Activated T-helper 17 cell treated with anti-CD3 and anti-CD28 coated beads, Interleukin-2, amount 50 U/mL, for 72 hours (primary cell): ENCODE results near the gene BMP5. TPM values are rescaled to one million over a fixed set of nuclear protein-coding genes. Genes with fewer than 3 reads are reported as not detected.

Experiments used
- ATAC-seq: fragments of 150-1000 bp; cut with Tn5 transposase; replicated peaks from 2 replicates; pipeline ENCODE4 v1.10.0; 2021; ENCODE audit warnings: mild to moderate bottlenecking, moderate library complexity
- H3K27ac Mint-ChIP-seq: one replicate; pipeline ENCODE4 v1.8.0; 2022; ENCODE audit warnings: mixed read lengths
- H3K27me3 Mint-ChIP-seq: one replicate; pipeline ENCODE4 v1.8.0; 2022; ENCODE audit warnings: mixed read lengths
- H3K36me3 Mint-ChIP-seq: one replicate; pipeline ENCODE4 v1.8.0; 2022; ENCODE audit warnings: low read depth, mild to moderate bottlenecking, mixed read lengths
- H3K4me1 Mint-ChIP-seq: one replicate; pipeline ENCODE4 v1.8.0; 2022; ENCODE audit warnings: mixed read lengths
- H3K4me3 Mint-ChIP-seq: one replicate; pipeline ENCODE4 v1.8.0; 2022; ENCODE audit warnings: mild to moderate bottlenecking, mixed read lengths
- H3K9me3 Mint-ChIP-seq: one replicate; pipeline ENCODE4 v1.8.0; 2022; ENCODE audit warnings: mixed read lengths
- total RNA-seq, 2 donors: library from RNA; stranded (reverse); gene quantifications; one replicate each; pipeline ENCODE4 v1.2.3, GENCODE V29; 2022

BMP5 gene
- total RNA-seq, 2 donors from 2014 or later: not detected

DNA sequence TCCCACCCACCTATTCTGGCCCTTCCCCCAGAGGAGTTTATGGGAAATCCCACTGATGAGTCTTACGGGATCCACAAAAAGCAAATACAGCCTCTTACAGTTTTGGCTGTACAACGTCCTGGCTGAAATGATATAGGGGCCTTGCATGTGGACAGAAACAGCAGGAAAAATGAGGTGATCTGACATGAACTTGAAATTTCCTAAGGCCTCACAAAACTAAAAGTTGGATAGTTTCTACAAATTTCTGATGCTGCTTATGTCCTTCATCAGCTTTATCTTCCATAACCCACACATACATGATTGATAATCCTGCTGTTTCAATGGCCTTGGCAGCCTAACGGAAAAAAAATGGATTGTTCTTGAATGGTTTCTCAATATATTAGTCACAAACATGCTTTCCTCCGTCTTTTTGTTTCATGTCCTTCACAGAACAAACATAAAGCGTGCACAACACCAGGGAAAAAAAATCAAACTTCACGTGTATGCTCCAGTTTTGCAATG is 118.8 kb downstream of the BMP5 start:
- Mint-ChIP-seq H3K36me3 (no peaks in the 10 kb centered on the region), H3K27ac (no peak overlapping the region), H3K9me3 (peaks cover 11% of the 10 kb centered on the region), H3K4me3 (no peak overlapping the region), H3K4me1 (no peaks in the 10 kb centered on the region), H3K27me3 (no peaks in the 10 kb centered on the region)
- no peak for ATAC-seq

DNA sequence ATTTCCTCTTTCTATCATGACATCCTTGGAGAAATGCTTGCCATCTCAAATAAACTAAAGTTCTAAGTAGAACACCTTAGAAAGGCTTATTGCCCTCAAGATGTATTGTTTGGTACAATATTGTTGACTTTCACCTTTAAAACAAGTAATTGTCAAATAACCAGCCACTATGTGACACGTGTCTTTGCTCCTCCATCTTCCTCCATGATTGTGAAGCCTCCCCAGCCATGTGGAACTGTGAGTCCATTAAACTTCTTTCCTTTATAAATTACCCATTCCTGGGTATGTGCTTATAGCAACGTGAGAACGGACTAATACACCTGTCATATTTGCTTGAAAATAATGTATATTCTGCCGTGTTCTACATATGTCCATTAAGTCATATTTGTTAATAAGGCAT is 126.5 kb downstream of the BMP5 start:
- H3K27me3 Mint-ChIP-seq: no peaks in the 10 kb centered on the region
- peaks cover 10% of the 10 kb centered on the region for H3K9me3 Mint-ChIP-seq
- no peak for ATAC-seq
- no peaks in the 10 kb centered on the region for H3K4me1 Mint-ChIP-seq
- no peaks in the 10 kb centered on the region for H3K36me3 Mint-ChIP-seq
- H3K27ac Mint-ChIP-seq: no peak overlapping the region
- no peak overlapping the region for H3K4me3 Mint-ChIP-seq

DNA sequence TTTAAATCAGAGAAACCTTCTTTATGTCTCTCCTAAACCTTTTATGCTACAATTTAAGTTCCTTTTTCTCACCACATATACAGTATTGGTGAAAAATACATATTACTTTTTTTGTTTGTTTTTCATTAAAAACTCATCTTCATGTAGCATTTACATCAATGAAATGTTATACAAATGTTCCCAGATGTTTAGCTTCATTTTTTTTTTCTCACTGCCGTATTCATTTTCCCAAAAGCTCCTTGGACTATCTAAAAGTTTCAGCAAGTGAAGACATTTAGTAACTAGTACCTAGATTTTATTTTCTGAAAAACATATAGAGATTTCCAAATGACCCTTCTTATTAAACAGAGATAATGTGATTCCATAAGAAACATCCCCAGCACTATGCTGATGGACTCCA is 128.9 kb downstream of the BMP5 start:
- no peak for ATAC-seq
- Mint-ChIP-seq H3K4me1 (no peaks in the 10 kb centered on the region), H3K9me3 (peaks cover 21% of the 10 kb centered on the region), H3K4me3 (no peak overlapping the region), H3K36me3 (no peaks in the 10 kb centered on the region), H3K27ac (no peak overlapping the region), H3K27me3 (no peaks in the 10 kb centered on the region)

DNA sequence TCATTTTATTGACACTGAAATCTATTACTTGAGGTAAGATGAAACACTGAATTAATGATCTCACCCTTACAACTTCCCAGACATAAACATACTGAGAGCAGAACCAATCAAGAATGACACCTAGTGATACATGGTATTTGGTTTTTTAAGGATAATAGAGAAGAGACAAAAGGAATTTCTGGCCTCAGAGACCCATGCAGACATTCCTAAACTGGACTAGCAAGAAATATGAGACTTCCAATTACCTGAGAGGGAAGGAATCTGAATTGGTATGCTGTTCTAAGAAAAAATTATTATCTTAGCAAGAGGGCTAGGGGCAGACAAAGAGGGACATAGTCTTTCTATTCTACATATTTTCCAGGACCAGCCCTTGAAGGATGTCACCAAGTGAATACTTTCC is 141.1 kb downstream of the BMP5 start:
- Mint-ChIP-seq H3K36me3 (no peaks in the 10 kb centered on the region), H3K4me1 (no peaks in the 10 kb centered on the region), H3K9me3 (peaks cover 9% of the 10 kb centered on the region), H3K27ac (no peak overlapping the region), H3K4me3 (no peak overlapping the region), H3K27me3 (no peaks in the 10 kb centered on the region)
- no peak for ATAC-seq

DNA sequence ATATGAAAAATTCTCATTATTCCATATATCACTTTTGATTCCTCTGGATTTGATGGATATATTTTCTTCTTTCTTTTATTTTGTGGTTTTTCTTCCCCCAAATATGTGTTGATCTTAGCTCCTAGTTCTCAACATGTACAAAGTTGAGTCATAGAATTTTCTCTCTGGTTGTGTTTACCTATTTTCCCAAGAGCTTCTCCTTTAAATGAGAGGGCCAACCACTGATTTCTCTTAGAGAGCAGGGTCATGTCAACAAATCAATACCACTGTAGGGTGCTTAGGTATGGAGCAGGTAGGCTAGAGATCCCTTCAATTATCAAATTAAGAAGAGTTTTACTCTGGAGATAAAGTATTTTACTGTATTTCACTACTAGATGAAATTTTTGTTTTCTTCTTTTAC is 145.7 kb downstream of the BMP5 start:
- no peak for ATAC-seq
- Mint-ChIP-seq H3K4me3 (no peak overlapping the region), H3K4me1 (no peaks in the 10 kb centered on the region), H3K9me3 (peaks cover 4% of the 10 kb centered on the region), H3K27ac (no peak overlapping the region), H3K27me3 (no peaks in the 10 kb centered on the region), H3K36me3 (no peaks in the 10 kb centered on the region)

DNA sequence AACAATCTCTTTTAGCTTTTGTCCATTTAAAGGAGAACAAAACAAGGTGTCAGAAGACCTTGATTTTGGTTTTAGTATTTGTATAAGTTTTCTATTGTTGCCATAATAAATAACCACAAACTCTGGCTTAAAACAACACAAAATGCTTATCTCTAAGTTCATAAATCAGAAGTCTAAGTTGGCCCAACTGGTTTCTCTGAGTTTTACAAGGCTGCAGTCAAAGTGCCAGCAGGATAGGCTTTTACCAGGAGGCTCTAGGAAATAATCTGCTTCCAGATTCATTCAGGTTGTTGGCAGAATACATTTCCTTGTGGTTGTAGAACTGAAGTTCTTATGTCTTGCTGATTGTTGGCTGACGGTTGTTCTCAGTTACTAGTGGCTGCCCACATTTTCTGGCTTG is 149.2 kb downstream of the BMP5 start:
- H3K27me3 Mint-ChIP-seq: no peaks in the 10 kb centered on the region
- no peak overlapping the region for H3K27ac Mint-ChIP-seq
- no peak overlapping the region for H3K4me3 Mint-ChIP-seq
- ATAC-seq: no peak
- no peaks in the 10 kb centered on the region for H3K4me1 Mint-ChIP-seq
- peaks cover 4% of the 10 kb centered on the region for H3K9me3 Mint-ChIP-seq
- no peaks in the 10 kb centered on the region for H3K36me3 Mint-ChIP-seq

DNA sequence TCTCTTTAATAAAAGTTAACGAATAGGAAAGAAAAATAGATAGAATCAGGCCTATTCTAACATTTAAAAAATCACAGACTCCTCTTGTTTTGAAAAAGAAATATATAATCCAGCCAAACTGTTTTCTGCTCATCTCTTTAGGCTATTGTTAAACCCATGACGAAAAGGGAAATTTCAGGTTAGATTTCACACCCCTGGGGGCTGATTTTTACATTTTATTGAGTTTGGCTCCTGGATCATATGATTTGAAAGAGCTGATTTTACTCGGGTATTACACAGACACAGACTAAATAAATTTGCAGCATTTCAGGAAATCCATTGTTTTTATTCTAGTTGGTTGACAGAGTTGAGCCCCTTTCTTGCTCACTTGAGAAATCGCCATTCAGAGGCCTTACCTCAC is 160.6 kb downstream of the BMP5 start:
- Mint-ChIP-seq H3K4me1 (no peaks in the 10 kb centered on the region), H3K27ac (no peak overlapping the region), H3K9me3 (peaks cover 16% of the 10 kb centered on the region), H3K4me3 (no peak overlapping the region), H3K36me3 (no peaks in the 10 kb centered on the region), H3K27me3 (no peaks in the 10 kb centered on the region)
- ATAC-seq: no peak

DNA sequence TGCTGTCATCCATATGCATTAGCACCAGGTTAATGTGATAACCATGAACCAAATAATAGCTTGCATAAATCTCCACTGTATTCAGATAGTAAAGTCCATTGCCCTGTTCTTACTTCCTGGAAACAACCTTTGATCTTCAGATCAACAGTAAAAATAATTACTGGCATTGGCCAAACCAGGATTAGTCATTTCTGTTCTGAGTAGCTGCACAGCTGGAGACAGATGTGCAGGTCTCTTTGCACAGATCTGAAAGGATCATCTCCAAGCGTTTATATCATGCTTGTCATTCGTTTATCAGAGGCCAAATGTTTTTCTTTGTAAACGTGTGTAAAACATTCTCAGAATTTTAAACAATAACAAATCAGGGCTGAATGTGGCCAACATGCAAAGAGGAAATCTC is 162.0 kb downstream of the BMP5 start:
- Mint-ChIP-seq H3K36me3 (no peaks in the 10 kb centered on the region), H3K27ac (no peak overlapping the region), H3K4me1 (no peaks in the 10 kb centered on the region), H3K4me3 (no peak overlapping the region), H3K27me3 (no peaks in the 10 kb centered on the region), H3K9me3 (peaks cover 23% of the 10 kb centered on the region)
- ATAC-seq: no peak

DNA sequence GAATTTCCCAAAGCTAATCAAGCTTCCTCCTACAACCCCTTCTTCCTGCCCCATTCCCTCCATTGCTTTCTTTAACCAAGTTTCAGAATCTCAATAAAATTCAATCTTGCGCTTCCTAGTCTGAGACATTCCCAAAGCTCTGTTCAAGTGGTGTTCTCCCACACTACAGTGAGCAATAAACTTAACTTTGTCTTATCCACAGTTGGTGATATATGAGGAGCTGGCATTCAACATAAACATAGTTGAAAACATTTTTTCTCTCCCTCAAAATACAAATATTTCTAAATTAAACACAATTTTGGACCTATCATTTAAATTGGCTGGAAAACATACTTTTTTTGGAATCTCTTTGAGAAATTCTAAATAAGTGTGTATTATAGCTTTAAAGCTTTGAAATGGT is 166.7 kb downstream of the BMP5 start:
- peaks cover 14% of the 10 kb centered on the region for H3K9me3 Mint-ChIP-seq
- no peak for ATAC-seq
- no peaks in the 10 kb centered on the region for H3K36me3 Mint-ChIP-seq
- H3K27ac Mint-ChIP-seq: no peak overlapping the region
- no peaks in the 10 kb centered on the region for H3K4me1 Mint-ChIP-seq
- no peaks in the 10 kb centered on the region for H3K27me3 Mint-ChIP-seq
- no peak overlapping the region for H3K4me3 Mint-ChIP-seq

DNA sequence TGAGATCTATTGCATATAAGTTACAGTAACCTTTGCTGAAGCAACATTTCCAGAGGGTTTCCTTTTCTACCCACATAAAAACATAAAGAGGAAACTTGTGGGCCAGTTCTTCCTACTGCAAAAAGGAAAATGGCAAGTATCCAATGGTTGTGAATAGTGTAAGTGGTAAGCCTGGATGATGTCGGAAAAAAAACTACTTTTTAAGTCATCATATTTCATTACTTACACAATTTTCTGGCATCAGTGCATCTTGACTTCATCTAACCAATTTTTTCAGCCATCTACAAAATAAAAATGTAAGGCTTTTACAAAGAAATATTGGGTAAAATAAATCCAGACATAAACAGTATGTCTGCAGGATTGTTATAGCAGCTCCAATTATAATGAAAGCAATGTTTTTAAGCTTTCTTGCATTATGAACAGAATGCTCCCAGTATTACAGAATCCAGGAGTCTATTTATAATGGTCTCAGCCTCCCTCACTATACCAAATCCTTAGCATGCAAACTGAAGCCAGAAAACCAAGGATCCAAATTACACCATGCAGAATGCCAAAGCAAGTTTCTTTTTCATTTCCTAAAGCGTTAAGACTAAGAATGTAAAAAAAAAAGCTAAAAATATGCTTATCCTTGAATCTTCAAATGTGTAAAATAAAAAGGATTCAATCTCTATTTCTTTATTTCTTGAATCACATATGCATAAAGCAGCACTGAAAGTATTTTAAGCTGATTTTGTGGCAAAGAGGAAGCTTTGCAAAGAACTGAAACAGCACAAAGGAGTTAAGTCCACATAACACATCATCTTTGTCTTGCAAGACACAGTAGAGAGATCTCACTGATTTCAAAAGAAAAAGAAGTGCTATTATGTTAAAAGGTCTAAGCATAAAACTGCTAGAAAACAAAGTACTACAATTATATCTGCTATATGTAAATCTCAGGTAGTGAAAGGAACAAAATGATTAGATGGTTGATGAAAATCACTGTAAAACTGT is 169.6 kb downstream of the BMP5 start:
- Mint-ChIP-seq H3K36me3 (no peaks in the 10 kb centered on the region), H3K27ac (no peak overlapping the region), H3K27me3 (no peaks in the 10 kb centered on the region), H3K9me3 (peaks cover 25% of the 10 kb centered on the region), H3K4me3 (no peak overlapping the region), H3K4me1 (no peaks in the 10 kb centered on the region)
- ATAC-seq: no peak

DNA sequence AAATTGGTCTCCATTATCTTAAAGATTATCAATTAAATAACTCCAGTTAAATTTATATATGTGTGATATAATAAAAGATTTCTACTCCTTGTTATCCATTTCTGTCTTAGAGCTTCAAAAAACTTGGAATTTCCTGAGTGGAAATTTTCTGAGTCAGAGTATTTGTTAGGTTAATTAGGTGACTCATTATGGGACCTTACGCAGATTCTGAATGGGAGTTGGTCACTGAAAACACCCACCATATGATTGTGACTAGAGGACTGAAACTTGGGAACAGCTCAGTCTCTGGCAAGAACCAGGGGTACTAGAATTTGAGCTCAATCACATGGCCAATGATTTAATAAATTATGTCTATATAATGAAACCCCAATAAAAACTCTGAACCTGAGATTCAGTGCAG is 171.0 kb downstream of the BMP5 start:
- Mint-ChIP-seq H3K36me3 (no peaks in the 10 kb centered on the region), H3K27ac (no peak overlapping the region), H3K27me3 (no peaks in the 10 kb centered on the region), H3K4me1 (no peaks in the 10 kb centered on the region), H3K4me3 (no peak overlapping the region), H3K9me3 (peaks cover 28% of the 10 kb centered on the region)
- no peak for ATAC-seq
